K562 (cell line): Measurements from ENCODE around the gene DCXR. TPM values are rescaled to one million over a fixed set of nuclear protein-coding genes. Genes with fewer than 3 reads are reported as not detected.
A peak's percentile ranks its signal among the peaks of the same experiment; 100 is the strongest.

Source experiments
- CREBBP ChIP-seq: IDR thresholded peaks from one replicate; pipeline ENCODE4 v1.6.1; 2012; ENCODE audit warnings: low read depth, mild to moderate bottlenecking, control low read depth, inconsistent platforms, low read length
- CSDE1 ChIP-seq, 2 experiments: fragments of 450-650 bp; IDR thresholded peaks; 2 replicates each; pipeline ENCODE4 v1.6.1; 2016; ENCODE audit warnings: mild to moderate bottlenecking in 1 of 2
- ETV1 ChIP-seq: fragments of 450-650 bp; conservative IDR thresholded peaks from 2 replicates; pipeline ENCODE4 v1.6.1; 2016; ENCODE audit warnings: missing genetic modification characterization, control low read depth, low read depth, missing compliant biosample characterization
- GTF2E2 ChIP-seq: fragments of 200-800 bp; sonication (Bioruptor generic); IDR thresholded peaks from 2 replicates; pipeline ENCODE4 v1.6.1; 2016; ENCODE audit warnings: missing genetic modification characterization, missing compliant biosample characterization
- NFATC3 ChIP-seq: fragments of 450-650 bp; IDR thresholded peaks from 2 replicates; pipeline ENCODE4 v1.6.1; 2017; ENCODE audit warnings: mild to moderate bottlenecking
- NONO ChIP-seq, 2 experiments: fragments of 200-400 bp in 1 of 2; fragments of 450-650 bp in 1 of 2; formaldehyde crosslinking in 1 of 2; IDR thresholded peaks; 2 replicates each; pipeline ENCODE4 v1.6.1; 2017; ENCODE audit warnings: low read depth in 2 of 2, mild to moderate bottlenecking in 2 of 2, moderate library complexity in 2 of 2, low read length in 1 of 2
- PHF8 ChIP-seq: fragments of 200-600 bp; sonication (generic); IDR thresholded peaks from 2 replicates; pipeline ENCODE4 v1.6.1; 2012; ENCODE audit warnings: mixed run types, mild to moderate bottlenecking, inconsistent platforms, low read length, moderate library complexity, borderline replicate concordance
- POLR2A ChIP-seq: fragments of 450-650 bp; conservative IDR thresholded peaks from 2 replicates; pipeline ENCODE4 v1.6.1; 2016
- PTTG1 ChIP-seq: fragments of 450-650 bp; IDR thresholded peaks from 2 replicates; pipeline ENCODE4 v1.6.1; 2016; ENCODE audit warnings: low read depth, mild to moderate bottlenecking, missing genetic modification characterization, missing compliant biosample characterization
- PURB ChIP-seq: sonication (generic); formaldehyde crosslinking; IDR thresholded peaks from 2 replicates; pipeline ENCODE4 v1.9.0; 2021; ENCODE audit warnings: low read depth, mild to moderate bottlenecking, missing genetic modification reagents
- SETDB1 ChIP-seq: IDR thresholded peaks from one replicate; pipeline ENCODE4 v1.6.1; 2012; ENCODE audit warnings: low read length, control low read depth, inconsistent platforms
- SIRT6 ChIP-seq: IDR thresholded peaks from one replicate; pipeline ENCODE4 v1.6.1; 2012; ENCODE audit warnings: low read depth, mild to moderate bottlenecking, control low read depth, inconsistent platforms, low read length, moderate library complexity
- ZNF445 ChIP-seq: fragments of 250-450 bp; sonication (Bioruptor Pico); IDR thresholded peaks from 2 replicates; pipeline ENCODE4 v1.4.0; 2020; ENCODE audit warnings: low read depth, mild to moderate bottlenecking, moderate library complexity
- ZNF717 ChIP-seq: fragments of 250-450 bp; sonication (Bioruptor Pico); IDR thresholded peaks from 2 replicates; pipeline ENCODE4 v1.5.0; 2021
- ZNF780A ChIP-seq: fragments of 250-450 bp; sonication (Bioruptor Pico); IDR thresholded peaks from 2 replicates; pipeline ENCODE4 v1.5.0; 2021; ENCODE audit warnings: mild to moderate bottlenecking
- polyA plus RNA-seq, 8 experiments: library from polyadenylated mRNA; depleted of rRNA in 4 of 8; stranded (reverse) in 5 of 8; unstranded in 3 of 8; fragments of >200 nt; fragmentation: Nextera tagmentation in 2 of 8; fragmentation: Illumina TruSeq in 1 of 8; extraction: Ambion mirVana in 2 of 8; extraction: Trizol in 1 of 8; gene quantifications; 2 replicates each; pipeline versions ENCODE4 v1.2.1 to v1.2.3, GENCODE V29; 2011 to 2014; ENCODE audit warnings: inconsistent platforms in 1 of 8, missing spikeins in 1 of 8
- total RNA-seq, 7 experiments: library from RNA; depleted of rRNA in 6 of 7; stranded (reverse); fragments of >200 nt in 6 of 7; fragmentation: Illumina TruSeq in 2 of 7; extraction: Trizol in 2 of 7; gene quantifications; 2 replicates each; pipeline versions ENCODE4 v1.2.1 to v1.2.3, GENCODE V29; 2011 to 2021; ENCODE audit warnings: low replicate concordance in 1 of 7
- TF ChIP-seq, protein P1 (sequence below): fragments of 250-450 bp; sonication (Bioruptor Pico); IDR thresholded peaks from 2 replicates; pipeline ENCODE4 v1.5.0; 2020; ENCODE audit warnings: mild to moderate bottlenecking
- TF ChIP-seq, protein P2 (sequence below): IDR thresholded peaks from 3 replicates; pipeline ENCODE4 v1.6.1; 2011; ENCODE audit warnings: borderline replicate concordance, mild to moderate bottlenecking, moderate library complexity; ENCODE audit not compliant: insufficient read length; ENCODE audit errors: extremely low read depth
- TF ChIP-seq, protein P3 (sequence below): sonication (generic); formaldehyde crosslinking; IDR thresholded peaks from 2 replicates; pipeline ENCODE4 v1.9.0; 2022; ENCODE audit warnings: mild to moderate bottlenecking, missing genetic modification reagents
- TF ChIP-seq, protein P4 (sequence below): sonication (generic); formaldehyde crosslinking; IDR thresholded peaks from 2 replicates; pipeline ENCODE4 v1.8.0; 2022; ENCODE audit warnings: mild to moderate bottlenecking, missing genetic modification reagents
- TF ChIP-seq, protein P5 (sequence below): fragments of 450-650 bp; IDR thresholded peaks from 2 replicates; pipeline ENCODE4 v1.6.1; 2016; ENCODE audit warnings: antibody characterized with exemption

DCXR gene
- total and polyA plus RNA-seq, 9 of the 15 experiments (the other 6 are each of a cell fraction or from before 2014, with no cell fraction given) = 21.3 to 274 (median 156) TPM

DNA sequence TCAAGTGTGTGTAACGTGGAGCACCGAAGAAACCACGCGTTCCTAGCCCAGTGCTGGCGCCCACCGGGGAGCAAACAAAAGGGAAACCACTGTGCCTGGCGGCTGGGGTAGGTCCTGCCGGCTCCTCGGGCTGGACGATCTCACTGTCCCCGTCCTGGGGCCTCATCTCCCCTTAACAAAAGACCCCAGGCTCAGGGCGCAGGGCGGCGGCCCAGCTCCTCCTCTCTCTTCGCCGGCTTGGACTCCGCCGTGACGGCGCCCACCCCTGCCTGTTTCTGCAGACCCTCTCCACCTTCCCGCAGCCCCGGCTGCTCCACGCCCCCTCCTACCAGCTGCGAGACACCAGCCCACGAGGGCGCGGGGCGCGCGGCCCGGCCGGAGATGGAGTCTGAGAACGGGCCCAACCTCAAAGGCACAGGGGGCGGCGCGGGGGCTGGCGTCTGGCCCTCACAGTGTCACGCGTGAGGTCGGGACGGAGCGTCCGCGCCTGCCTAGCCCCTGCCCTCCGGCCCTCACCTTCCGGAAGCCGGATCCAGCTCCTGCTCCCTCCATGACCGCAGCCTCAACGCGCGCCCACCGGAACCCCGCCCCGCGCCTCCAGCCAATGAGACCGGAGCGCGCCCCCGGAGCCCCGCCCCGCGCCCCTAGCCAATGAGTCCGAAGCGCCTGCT lies 15.1 kb downstream of the DCXR start, which contains the start of gene CENPX (continued):
- no peak for TF ChIP-seq ZNF780A (CRISPR knock-in tag)
- TF ChIP-seq PTTG1 (tag) = no peak
- TF ChIP-seq, protein P1, sequence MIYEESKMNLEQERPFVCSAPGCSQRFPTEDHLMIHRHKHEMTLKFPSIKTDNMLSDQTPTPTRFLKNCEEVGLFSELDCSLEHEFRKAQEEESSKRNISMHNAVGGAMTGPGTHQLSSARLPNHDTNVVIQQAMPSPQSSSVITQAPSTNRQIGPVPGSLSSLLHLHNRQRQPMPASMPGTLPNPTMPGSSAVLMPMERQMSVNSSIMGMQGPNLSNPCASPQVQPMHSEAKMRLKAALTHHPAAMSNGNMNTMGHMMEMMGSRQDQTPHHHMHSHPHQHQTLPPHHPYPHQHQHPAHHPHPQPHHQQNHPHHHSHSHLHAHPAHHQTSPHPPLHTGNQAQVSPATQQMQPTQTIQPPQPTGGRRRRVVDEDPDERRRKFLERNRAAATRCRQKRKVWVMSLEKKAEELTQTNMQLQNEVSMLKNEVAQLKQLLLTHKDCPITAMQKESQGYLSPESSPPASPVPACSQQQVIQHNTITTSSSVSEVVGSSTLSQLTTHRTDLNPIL (CRISPR knock-in tag) = no peak
- peak; percentile 82 for TF ChIP-seq POLR2A
- TF ChIP-seq CREBBP = no peak
- TF ChIP-seq, protein P2, sequence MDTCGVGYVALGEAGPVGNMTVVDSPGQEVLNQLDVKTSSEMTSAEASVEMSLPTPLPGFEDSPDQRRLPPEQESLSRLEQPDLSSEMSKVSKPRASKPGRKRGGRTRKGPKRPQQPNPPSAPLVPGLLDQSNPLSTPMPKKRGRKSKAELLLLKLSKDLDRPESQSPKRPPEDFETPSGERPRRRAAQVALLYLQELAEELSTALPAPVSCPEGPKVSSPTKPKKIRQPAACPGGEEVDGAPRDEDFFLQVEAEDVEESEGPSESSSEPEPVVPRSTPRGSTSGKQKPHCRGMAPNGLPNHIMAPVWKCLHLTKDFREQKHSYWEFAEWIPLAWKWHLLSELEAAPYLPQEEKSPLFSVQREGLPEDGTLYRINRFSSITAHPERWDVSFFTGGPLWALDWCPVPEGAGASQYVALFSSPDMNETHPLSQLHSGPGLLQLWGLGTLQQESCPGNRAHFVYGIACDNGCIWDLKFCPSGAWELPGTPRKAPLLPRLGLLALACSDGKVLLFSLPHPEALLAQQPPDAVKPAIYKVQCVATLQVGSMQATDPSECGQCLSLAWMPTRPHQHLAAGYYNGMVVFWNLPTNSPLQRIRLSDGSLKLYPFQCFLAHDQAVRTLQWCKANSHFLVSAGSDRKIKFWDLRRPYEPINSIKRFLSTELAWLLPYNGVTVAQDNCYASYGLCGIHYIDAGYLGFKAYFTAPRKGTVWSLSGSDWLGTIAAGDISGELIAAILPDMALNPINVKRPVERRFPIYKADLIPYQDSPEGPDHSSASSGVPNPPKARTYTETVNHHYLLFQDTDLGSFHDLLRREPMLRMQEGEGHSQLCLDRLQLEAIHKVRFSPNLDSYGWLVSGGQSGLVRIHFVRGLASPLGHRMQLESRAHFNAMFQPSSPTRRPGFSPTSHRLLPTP = no peak
- TF ChIP-seq PURB (CRISPR knock-in tag) = no peak
- TF ChIP-seq, protein P3, sequence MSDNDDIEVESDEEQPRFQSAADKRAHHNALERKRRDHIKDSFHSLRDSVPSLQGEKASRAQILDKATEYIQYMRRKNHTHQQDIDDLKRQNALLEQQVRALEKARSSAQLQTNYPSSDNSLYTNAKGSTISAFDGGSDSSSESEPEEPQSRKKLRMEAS = peak; percentile 66; the same call in 1 of the 2 replicates
- TF ChIP-seq, protein P4, sequence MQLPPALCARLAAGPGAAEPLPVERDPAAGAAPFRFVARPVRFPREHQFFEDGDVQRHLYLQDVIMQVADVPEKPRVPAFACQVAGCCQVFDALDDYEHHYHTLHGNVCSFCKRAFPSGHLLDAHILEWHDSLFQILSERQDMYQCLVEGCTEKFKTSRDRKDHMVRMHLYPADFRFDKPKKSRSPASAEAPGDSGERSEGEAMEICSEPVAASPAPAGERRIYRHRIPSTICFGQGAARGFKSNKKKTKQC (CRISPR knock-in tag) = peak; percentile 79
- peak; percentile 63; the same call in 1 of the 2 replicates for TF ChIP-seq PHF8
- TF ChIP-seq SIRT6 = no peak
- TF ChIP-seq, protein P5, sequence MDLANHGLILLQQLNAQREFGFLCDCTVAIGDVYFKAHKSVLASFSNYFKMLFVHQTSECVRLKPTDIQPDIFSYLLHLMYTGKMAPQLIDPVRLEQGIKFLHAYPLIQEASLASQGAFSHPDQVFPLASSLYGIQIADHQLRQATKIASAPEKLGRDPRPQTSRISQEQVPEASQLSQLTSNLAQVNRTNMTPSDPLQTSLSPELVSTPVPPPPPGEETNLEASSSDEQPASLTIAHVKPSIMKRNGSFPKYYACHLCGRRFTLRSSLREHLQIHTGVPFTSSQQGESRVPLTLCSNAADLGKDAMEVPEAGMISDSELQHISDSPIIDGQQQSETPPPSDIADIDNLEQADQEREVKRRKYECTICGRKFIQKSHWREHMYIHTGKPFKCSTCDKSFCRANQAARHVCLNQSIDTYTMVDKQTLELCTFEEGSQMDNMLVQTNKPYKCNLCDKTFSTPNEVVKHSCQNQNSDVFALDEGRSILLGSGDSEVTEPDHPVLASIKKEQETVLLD = no peak
- no peak for TF ChIP-seq NONO (IDR thresholded peaks at IDR 0.05; ENCODE audit: low read depth in 2 of 2, low read length in 1 of 2)
- TF ChIP-seq GTF2E2 (tag) = no peak
- TF ChIP-seq ZNF445 (CRISPR knock-in tag) = no peak
- no peak for TF ChIP-seq CSDE1 (IDR thresholded peaks at IDR 0.05)
- TF ChIP-seq SETDB1 = no peak
- no peak for TF ChIP-seq NFATC3
- TF ChIP-seq ETV1 (tag) = peak; percentile 82
- TF ChIP-seq ZNF717 (CRISPR knock-in tag) = no peak
